IMR-90 (cell line): ENCODE data around the gene SIPA1L3. TPM values are rescaled to one million over a fixed set of nuclear protein-coding genes. Genes with fewer than 3 reads are reported as not detected.

Experiments
- ATAC-seq: fragments of 200-7000 bp; cut with Tn5 transposase; 2 replicates; pipeline ENCODE4 v1.9.1; 2020; ENCODE audit warnings: low read depth, mild to moderate bottlenecking, moderate library complexity
- BruUV-seq: library from RNA; stranded (reverse); fragments of 400-500 nt; replicated peaks from 2 replicates; lab custom pipeline; 2021; lab: Mats Ljungman, UMichigan
- CTCF ChIA-PET: fragments of 300-600 bp; formaldehyde crosslinking; extraction: SDS; loops from one replicate; lab custom pipeline; 2021; ENCODE audit warnings: antibody characterized with exemption; lab: Yijun Ruan, JAX
- POLR2A ChIA-PET: fragments of 300-600 bp; sonication (Branson Sonifier 250); formaldehyde crosslinking; loops from one replicate; lab custom pipeline; 2022; ENCODE audit warnings: antibody characterized with exemption; ENCODE audit not compliant: unreplicated experiment; lab: Charles Lee
- DNase-seq: peaks from one replicate; pipeline ENCODE4 v3.0.0; 2013
- H2AFZ ChIP-seq: replicated peaks from 2 replicates; pipeline ENCODE3; 2013; ENCODE audit warnings: low read length, mild to moderate bottlenecking; ENCODE audit not compliant: poor library complexity
- H2AK5ac ChIP-seq: 2 replicates; pipeline ENCODE4 v1.6.1; 2013; ENCODE audit warnings: low read depth, low read length, inconsistent platforms
- H2AK9ac ChIP-seq: replicated peaks from 2 replicates; pipeline ENCODE3; 2013; ENCODE audit warnings: mild to moderate bottlenecking, low read depth, low read length, moderate library complexity; ENCODE audit not compliant: poor library complexity
- H2BK120ac ChIP-seq: 2 replicates; pipeline ENCODE4 v1.6.1; 2013; ENCODE audit warnings: low read depth, low read length, inconsistent platforms
- H2BK15ac ChIP-seq: 3 replicates; pipeline ENCODE4 v1.6.1; 2013; ENCODE audit warnings: low read depth, low read length, inconsistent platforms
- H2BK20ac ChIP-seq: 2 replicates; pipeline ENCODE4 v1.6.1; 2013; ENCODE audit warnings: low read depth, mild to moderate bottlenecking, inconsistent platforms, low read length, moderate library complexity
- H2BK5ac ChIP-seq: 2 replicates; pipeline ENCODE4 v1.6.1; 2013; ENCODE audit warnings: mild to moderate bottlenecking, low read depth, low read length, inconsistent platforms; ENCODE audit not compliant: poor library complexity, severe bottlenecking
- H3K14ac ChIP-seq: replicated peaks from 2 replicates; pipeline ENCODE4 v1.6.1; 2013; ENCODE audit warnings: low read depth, low read length, inconsistent platforms
- H3K18ac ChIP-seq: 2 replicates; pipeline ENCODE4 v1.6.1; 2013; ENCODE audit warnings: low read depth, low read length, control low read depth
- H3K23ac ChIP-seq: 2 replicates; pipeline ENCODE4 v1.6.1; 2013; ENCODE audit warnings: low read depth, low read length, inconsistent platforms
- H3K27ac ChIP-seq: 2 replicates; pipeline ENCODE4 v1.5.1; 2013; ENCODE audit warnings: mild to moderate bottlenecking, control low read depth, low read length; ENCODE audit not compliant: insufficient read depth
- H3K27me3 ChIP-seq: 2 replicates; pipeline ENCODE4 v1.6.1; 2013; ENCODE audit warnings: low read length; ENCODE audit not compliant: control insufficient read depth, insufficient read depth
- H3K36me3 ChIP-seq: 2 replicates; pipeline ENCODE4 v1.6.1; 2013; ENCODE audit warnings: low read length, mixed read lengths; ENCODE audit not compliant: control insufficient read depth, insufficient read depth
- H3K4ac ChIP-seq: 2 replicates; pipeline ENCODE4 v1.6.1; 2013; ENCODE audit warnings: low read depth, low read length, inconsistent platforms
- H3K4me1 ChIP-seq: 2 replicates; pipeline ENCODE4 v1.6.1; 2013; ENCODE audit warnings: low read length, mixed read lengths; ENCODE audit not compliant: control insufficient read depth, insufficient read depth
- H3K4me2 ChIP-seq: 2 replicates; pipeline ENCODE4 v1.6.1; 2013; ENCODE audit warnings: low read depth, mild to moderate bottlenecking, control low read depth, low read length, moderate library complexity
- H3K4me3 ChIP-seq: 2 replicates; pipeline ENCODE4 v1.5.1; 2013; ENCODE audit warnings: low read depth, mild to moderate bottlenecking, control low read depth, low read length, moderate library complexity; ENCODE audit not compliant: insufficient read depth
- H3K56ac ChIP-seq: 2 replicates; pipeline ENCODE4 v1.6.1; 2013; ENCODE audit warnings: low read length, inconsistent platforms; ENCODE audit not compliant: insufficient read depth; ENCODE audit errors: extremely low read depth
- H3K79me1 ChIP-seq, 2 experiments: 2 replicates each; pipeline ENCODE4 v1.6.1; 2013; ENCODE audit warnings: low read length in 2 of 2, inconsistent platforms in 1 of 2, low read depth in 1 of 2
- H3K9ac ChIP-seq: 2 replicates; pipeline ENCODE4 v1.6.1; 2013; ENCODE audit warnings: low read depth, low read length, control low read depth
- H3K9me1 ChIP-seq: 2 replicates; pipeline ENCODE4 v1.6.1; 2013; ENCODE audit warnings: low read length, inconsistent platforms; ENCODE audit not compliant: insufficient read depth
- H3K9me3 ChIP-seq: 2 replicates; pipeline ENCODE4 v1.6.1; 2013; ENCODE audit warnings: low read length; ENCODE audit not compliant: control insufficient read depth, insufficient read depth
- H4K20me1 ChIP-seq: 2 replicates; pipeline ENCODE4 v1.6.1; 2013; ENCODE audit warnings: low read length, inconsistent platforms; ENCODE audit not compliant: insufficient read depth
- H4K5ac ChIP-seq: 2 replicates; pipeline ENCODE4 v1.6.1; 2013; ENCODE audit warnings: mild to moderate bottlenecking, low read depth, low read length, control low read depth
- H4K8ac ChIP-seq, 2 experiments: 2 replicates each; pipeline ENCODE4 v1.6.1; 2013; ENCODE audit warnings: low read depth in 2 of 2, low read length in 2 of 2, control low read depth in 1 of 2, inconsistent platforms in 1 of 2
- H4K91ac ChIP-seq: 2 replicates; pipeline ENCODE4 v1.6.1; 2013; ENCODE audit warnings: low read depth, low read length, inconsistent platforms; ENCODE audit not compliant: insufficient read depth
- CHD1 ChIP-seq: IDR thresholded peaks from 2 replicates; pipeline ENCODE4 v1.6.1; 2012; ENCODE audit warnings: low read depth, low read length, improper control_type of control experiment
- MAFK ChIP-seq: IDR thresholded peaks from 2 replicates; pipeline ENCODE4 v1.6.1; 2012; ENCODE audit warnings: low read depth, low read length, improper control_type of control experiment
- NFE2L2 ChIP-seq: fragments of 150-350 bp; IDR thresholded peaks from 2 replicates; pipeline ENCODE4 v1.6.1; 2016; ENCODE audit warnings: low read depth, mild to moderate bottlenecking, low read length
- SMC3 ChIP-seq: fragments of 150-350 bp; IDR thresholded peaks from 2 replicates; pipeline ENCODE4 v1.6.1; 2016; ENCODE audit warnings: low read depth, mild to moderate bottlenecking, antibody characterized with exemption, low read length, moderate library complexity
- USF2 ChIP-seq: fragments of 150-350 bp; IDR thresholded peaks from 2 replicates; pipeline ENCODE4 v1.6.1; 2017; ENCODE audit warnings: mild to moderate bottlenecking, antibody characterized with exemption, low read length, low read depth
- WGBS, 2 experiments: methylation state at CpG; one replicate each; pipeline versions ENCODE4 v1.1.5 to v1.1.7; 2013; ENCODE audit warnings: missing lambda C conversion rate in 2 of 2; ENCODE audit not compliant: insufficient read length in 1 of 2; ENCODE audit errors: extremely low coverage in 2 of 2; 5-methylcytosine and 5-hydroxymethylcytosine counted together
- dilution Hi-C: fragments of 300-500 bp; cut with HindIII; formaldehyde crosslinking; loops from one replicate; pipeline ENCODE4 v1.14.3; 2018; ENCODE audit warnings: low sequenced_read_pairs; ENCODE audit not compliant: unreplicated experiment
- in situ Hi-C: fragments of 300-500 bp; cut with MboI; formaldehyde crosslinking; loops from 3 replicates; pipeline ENCODE4 v1.14.3; 2019; ENCODE audit warnings: low sequenced_read_pairs, inconsistent platforms, mixed read lengths
- intact Hi-C: fragments of 100-400 bp; cut with micrococcal nuclease; formaldehyde crosslinking; loops from 2 replicates; pipeline ENCODE4 v1.10.0; 2022
- polyA plus RNA-seq, 3 experiments: library from polyadenylated mRNA; depleted of rRNA; stranded (reverse); fragments of >200 nt; gene quantifications; 2 replicates each; pipeline ENCODE4 v1.2.3, GENCODE V29; 2012; ENCODE audit warnings: low replicate concordance in 1 of 3
- total RNA-seq: library from RNA; depleted of rRNA; stranded (reverse); fragments of >200 nt; gene quantifications from 2 replicates; pipeline ENCODE4 v1.2.3, GENCODE V29; 2012

Gene SIPA1L3
- total and polyA plus RNA-seq, 2 of the 4 experiments (the other 2 are of a cell fraction), result 4.1 to 9.4 TPM

GRCh38 chr19:38111898-38112297 is 204.9 kb downstream of the SIPA1L3 start:
- intact Hi-C loops (no loop called here), in situ Hi-C loops (no loop called here), dilution Hi-C loops (no loop called here)
- H4K91ac ChIP-seq, result no peak overlapping the region
- no TSS peak for BruUV-seq
- H4K20me1 ChIP-seq, result peaks cover 8% of the 10 kb centered on the region; the same call in 1 of the 2 replicates
- no peak overlapping the region for H3K18ac ChIP-seq
- no peak overlapping the region for H3K4ac ChIP-seq
- H2BK5ac ChIP-seq, result no peak overlapping the region
- no peak overlapping the region for H2BK120ac ChIP-seq
- ATAC-seq (no peak), DNase-seq (no peak)
- H2AFZ ChIP-seq, result no peak overlapping the region
- H3K79me1 ChIP-seq, result peaks cover 3 to 27% of the 10 kb centered on the region in 2 experiments; a peak in 3 of 4 replicates
- H3K9ac ChIP-seq, result no peak overlapping the region
- H3K36me3 ChIP-seq, result peaks cover 27% of the 10 kb centered on the region
- no peak overlapping the region for H2AK9ac ChIP-seq
- ChIA-PET POLR2A (no interaction called here), CTCF (no interaction called here)
- TF ChIP-seq SMC3 (no peak), USF2 (no peak), MAFK (no peak), CHD1 (no peak), NFE2L2 (no peak)
- no peak overlapping the region for H3K56ac ChIP-seq
- H3K4me1 ChIP-seq, result peaks cover 4% of the 10 kb centered on the region
- no peak overlapping the region for H3K14ac ChIP-seq
- no peaks in the 10 kb centered on the region for H3K9me3 ChIP-seq
- no peak overlapping the region for H3K4me3 ChIP-seq
- H3K4me2 ChIP-seq, result no peak overlapping the region
- no peaks in the 10 kb centered on the region for H3K27me3 ChIP-seq
- H4K5ac ChIP-seq, result no peak overlapping the region
- H3K23ac ChIP-seq, result no peak overlapping the region
- H2AK5ac ChIP-seq, result no peak overlapping the region
- peaks cover 17% of the 10 kb centered on the region for H3K9me1 ChIP-seq
- 88% methylated on average over 7 of the region's 9 CpGs; no CpG with 5 or more reads in 1 of the 2 experiments for WGBS, 2 experiments
- no peak overlapping the region for H2BK15ac ChIP-seq
- H2BK20ac ChIP-seq, result no peak overlapping the region
- H3K27ac ChIP-seq, result no peak overlapping the region
- H4K8ac ChIP-seq, result no peak overlapping the region
